Fibroblast of villous mesenchyme (primary cell): ENCODE data around the gene FA2H. TPM values are rescaled to one million over a fixed set of nuclear protein-coding genes. Genes with fewer than 3 reads are reported as not detected.
"Not testable (repeated sequence)": the region's sequence is repeated elsewhere in the genome, so short reads cannot be mapped to it uniquely, and the experiment has no call there.

Experiments
- DNase-seq: peaks from one replicate; pipeline ENCODE4 v3.0.0-alpha.2; 2010; ENCODE audit warnings: low read depth
- H3K4me3 ChIP-seq: 2 replicates; pipeline ENCODE4 v1.5.1; 2011; ENCODE audit warnings: low read depth, mild to moderate bottlenecking, low read length
- CTCF ChIP-seq: IDR thresholded peaks from 2 replicates; pipeline ENCODE4 v1.5.1; 2012; ENCODE audit warnings: low read depth, mild to moderate bottlenecking, low read length; ENCODE audit not compliant: insufficient read depth
- total RNA-seq: library from RNA; depleted of rRNA; stranded (reverse); fragments of >200 nt; gene quantifications from 2 replicates; pipeline ENCODE4 v1.2.3, GENCODE V29; 2012

The FA2H gene
- total RNA-seq, 1 donor: not detected

- H3K4me3 ChIP-seq: no peak overlapping the region
- TF ChIP-seq CTCF: no peak
- DNase-seq: no peak
Measured at GRCh38 chr16:74725651-74726455, 48.8 kb downstream of the FA2H start.

- no peak overlapping the region for H3K4me3 ChIP-seq
- TF ChIP-seq CTCF: no peak
- no peak for DNase-seq
Measured at GRCh38 chr16:74724820-74725549, 49.6 kb downstream of the FA2H start.

GRCh38 chr16:74723256-74723655 is 51.4 kb downstream of the FA2H start:
- H3K4me3 ChIP-seq: no peak overlapping the region
- DNase-seq: no peak
- TF ChIP-seq CTCF: no peak

GRCh38 chr16:74722156-74722555 is 52.5 kb downstream of the FA2H start:
- not testable (repeated sequence) for DNase-seq, H3K4me3 ChIP-seq

- H3K4me3 ChIP-seq: no peak overlapping the region
- TF ChIP-seq CTCF: no peak
- DNase-seq: no peak
Measured at GRCh38 chr16:74721716-74722115, 52.9 kb downstream of the FA2H start.

- no peak for TF ChIP-seq CTCF
- H3K4me3 ChIP-seq: no peak overlapping the region
- DNase-seq: no peak
Measured at GRCh38 chr16:74720579-74720978, 54.0 kb downstream of the FA2H start.

- no peak for TF ChIP-seq CTCF
- no peak overlapping the region for H3K4me3 ChIP-seq
Measured at GRCh38 chr16:74718741-74719610, 55.6 kb downstream of the FA2H start.

More at GRCh38 chr16:74718741-74719610, 55.6 kb downstream of the FA2H start:
- no peak for DNase-seq
